Hindlimb muscle (tissue), 1 donor: ENCODE results near the gene EGR2. TPM values are rescaled to one million over a fixed set of nuclear protein-coding genes. Genes with fewer than 3 reads are reported as not detected.

ENCODE experiments used
- DNase-seq: peaks from one replicate; pipeline ENCODE4 v3.0.0-alpha.2; 2013
- polyA plus RNA-seq: library from polyadenylated mRNA; unstranded; fragments of 120-200 nt; gene quantifications from one replicate; pipeline ENCODE4 v1.2.1, GENCODE V29; 2013; ENCODE audit not compliant: insufficient read length

Gene EGR2
- polyA plus RNA-seq, 1 donor = 2.6 TPM

GRCh38 chr10:62817766-62818425 is 1.7 kb upstream of the EGR2 start:
- peak; percentile 87 for DNase-seq

DNA sequence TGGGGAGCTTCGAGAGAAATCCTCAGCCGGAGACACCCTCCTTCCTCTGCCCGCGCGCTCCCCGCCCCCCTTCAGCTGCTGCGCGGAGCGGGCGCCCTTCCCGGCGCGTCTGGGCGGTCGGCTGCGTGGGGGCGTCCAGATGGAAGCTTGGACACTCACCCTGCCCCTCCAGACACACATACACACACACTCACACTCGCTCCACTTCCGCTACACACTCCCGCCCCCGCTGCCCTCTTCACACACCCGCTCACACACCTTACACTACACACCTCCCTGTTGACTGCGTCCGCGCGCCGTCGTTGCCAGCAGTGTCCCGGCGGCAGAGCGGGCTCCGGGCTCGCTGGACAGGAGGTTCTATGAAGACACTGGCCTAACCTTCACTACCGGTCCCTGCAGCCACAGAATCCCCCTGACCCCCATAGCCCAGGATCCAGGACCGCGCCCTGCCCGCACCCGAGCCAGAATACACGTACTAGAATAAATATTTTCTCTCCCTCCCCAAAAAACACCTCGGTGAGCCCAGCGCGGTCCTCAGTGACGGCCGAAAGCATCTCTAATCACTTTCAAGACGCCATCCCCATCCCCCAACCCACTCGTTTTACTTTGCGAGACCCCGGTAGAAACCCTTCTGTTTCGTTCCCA is 1.1 kb upstream of the EGR2 start:
- DNase-seq = peak; percentile 47

DNA sequence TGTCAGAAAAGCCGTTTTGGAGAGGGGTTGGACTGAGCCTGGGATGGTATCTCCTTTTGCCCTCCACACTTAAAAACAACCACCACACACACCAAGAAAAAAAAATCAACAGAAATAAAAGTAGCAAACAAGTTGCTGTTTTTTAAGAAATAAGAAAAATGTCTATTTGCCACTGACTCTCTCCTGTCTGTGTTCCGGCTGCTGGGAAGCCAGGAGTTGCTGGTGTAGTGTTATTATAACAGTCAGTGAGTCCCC is 163 bp downstream of the EGR2 start:
- DNase-seq = no peak

DNA sequence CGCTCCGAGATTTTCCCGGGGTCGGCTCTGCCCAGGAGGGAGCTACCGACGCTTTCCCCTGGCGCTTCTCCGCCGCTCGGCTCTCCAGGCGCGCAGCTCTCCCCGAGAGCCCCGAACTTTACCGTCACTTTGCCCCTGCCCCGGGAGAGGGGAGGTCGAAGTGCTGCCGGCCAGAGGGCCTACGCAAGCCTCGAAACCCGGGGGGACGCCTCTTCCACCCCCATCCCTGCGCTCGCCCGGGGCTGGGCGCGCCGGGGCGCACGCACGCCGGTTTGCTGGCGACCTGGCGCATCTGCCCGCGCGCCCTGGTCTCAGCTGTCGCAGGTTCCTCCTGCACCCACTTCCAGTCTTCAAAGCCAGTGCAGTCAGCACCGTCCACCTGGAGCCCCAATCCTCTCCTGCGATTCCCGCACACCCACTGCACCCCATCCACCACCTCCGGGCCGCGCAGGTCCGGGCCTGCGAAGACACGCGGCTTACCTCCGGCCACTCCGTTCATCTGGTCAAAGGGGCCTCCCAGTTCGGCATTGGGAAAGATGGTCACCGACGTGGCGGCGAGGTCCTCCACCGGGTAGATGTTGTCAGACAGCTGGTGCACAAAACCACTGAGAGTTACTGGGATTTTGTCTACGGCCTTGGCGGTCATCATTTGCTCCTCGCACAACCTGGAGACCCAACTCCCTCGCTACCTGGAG is 638 bp downstream of the EGR2 start:
- DNase-seq = peak; percentile 28

- peak; percentile 13 for DNase-seq
These were observed 1.3 kb downstream of the EGR2 start for GRCh38 chr10:62814756-62815380.

DNA sequence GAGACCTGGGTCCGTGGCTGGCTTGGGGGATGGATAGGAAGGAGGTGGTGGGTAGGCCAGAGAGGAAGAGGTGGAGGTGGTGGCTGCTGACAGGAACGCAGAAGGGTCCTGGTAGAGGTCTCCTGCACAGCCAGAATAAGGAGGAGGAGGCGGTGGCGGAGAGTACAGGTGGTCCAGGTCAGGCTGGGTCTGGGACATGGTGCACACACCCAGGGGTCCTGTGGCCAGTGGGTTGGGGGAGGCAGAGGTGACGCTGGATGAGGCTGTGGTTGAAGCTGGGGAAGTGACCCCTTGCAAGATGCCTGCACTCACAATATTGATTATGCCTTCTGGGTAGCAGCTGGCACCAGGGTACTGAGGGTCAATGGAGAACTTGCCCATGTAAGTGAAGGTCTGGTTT is 2.2 kb downstream of the EGR2 start:
- DNase-seq = peak; percentile 13

- no peak for DNase-seq
These were observed 2.7 kb downstream of the EGR2 start for GRCh38 chr10:62813453-62813852.

DNA sequence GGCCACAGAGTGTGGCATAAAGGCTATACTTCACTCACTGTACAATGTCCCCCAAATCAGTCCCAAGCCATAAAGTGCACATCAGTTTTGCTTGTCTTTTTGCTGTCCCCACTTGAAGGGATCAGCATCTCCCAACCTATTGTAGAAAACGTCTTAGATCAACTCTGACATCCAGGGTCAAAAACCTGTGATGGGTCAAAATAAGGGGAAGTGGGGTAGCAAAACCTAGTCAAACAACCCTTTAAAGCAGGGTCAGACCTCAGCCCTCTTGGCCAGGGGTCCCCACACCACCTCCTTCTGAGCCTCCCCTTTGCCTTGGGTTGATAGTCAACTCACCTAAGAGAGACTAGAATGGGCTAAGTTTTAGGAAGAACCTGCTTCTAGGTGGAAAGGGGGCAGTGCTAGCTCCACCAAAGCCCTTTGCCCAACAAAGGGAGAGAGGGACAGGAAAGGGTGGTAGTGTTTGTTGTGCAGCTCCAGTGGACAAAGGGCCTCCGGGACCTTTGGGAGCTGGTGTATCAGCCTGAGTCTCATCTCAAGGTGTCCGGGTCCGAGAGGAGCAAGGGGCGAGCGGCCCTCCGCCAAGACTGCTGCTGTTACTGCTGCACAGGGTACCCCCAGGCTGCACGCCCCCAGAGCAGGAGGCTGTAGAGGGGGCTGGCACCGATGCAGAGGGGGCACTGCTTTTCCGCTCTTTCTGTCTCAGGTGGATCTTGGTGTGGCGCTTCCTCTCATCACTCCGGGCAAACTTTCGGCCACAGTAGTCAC is 3.3 kb downstream of the EGR2 start:
- no peak for DNase-seq

DNA sequence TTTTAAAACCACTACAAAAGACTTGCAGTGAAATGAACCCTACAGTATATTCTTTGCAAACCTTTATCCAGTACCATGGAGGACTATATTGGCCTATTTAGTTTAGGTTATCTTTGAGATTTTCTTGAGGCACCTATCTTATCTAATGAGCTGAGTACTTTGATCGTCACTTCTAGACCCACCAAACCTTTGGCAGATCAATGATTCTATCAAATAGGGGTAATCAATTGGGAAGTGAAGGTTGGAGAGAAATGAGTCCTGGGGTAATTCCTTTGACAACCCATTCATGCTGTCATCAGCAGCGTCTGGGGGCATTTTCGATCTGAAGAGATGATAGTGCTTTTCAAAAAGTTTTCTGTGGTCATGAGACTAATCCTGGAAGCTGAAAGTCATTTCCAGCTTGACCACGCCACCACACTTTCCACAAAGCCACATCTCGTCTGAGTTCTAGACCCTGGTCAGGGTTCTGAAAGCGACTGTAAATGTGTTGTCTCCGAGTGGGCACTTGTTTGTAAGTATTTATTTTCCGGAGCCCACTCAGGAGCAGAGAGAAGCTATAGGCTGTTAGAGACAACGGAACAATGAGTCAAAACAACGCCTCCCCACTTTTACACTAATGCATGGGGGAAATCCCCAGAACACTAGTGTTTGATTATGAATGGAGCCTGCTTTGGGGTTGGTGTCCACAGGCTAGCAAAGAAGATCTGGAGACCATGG is 4.8 kb downstream of the EGR2 start:
- no peak for DNase-seq

DNA sequence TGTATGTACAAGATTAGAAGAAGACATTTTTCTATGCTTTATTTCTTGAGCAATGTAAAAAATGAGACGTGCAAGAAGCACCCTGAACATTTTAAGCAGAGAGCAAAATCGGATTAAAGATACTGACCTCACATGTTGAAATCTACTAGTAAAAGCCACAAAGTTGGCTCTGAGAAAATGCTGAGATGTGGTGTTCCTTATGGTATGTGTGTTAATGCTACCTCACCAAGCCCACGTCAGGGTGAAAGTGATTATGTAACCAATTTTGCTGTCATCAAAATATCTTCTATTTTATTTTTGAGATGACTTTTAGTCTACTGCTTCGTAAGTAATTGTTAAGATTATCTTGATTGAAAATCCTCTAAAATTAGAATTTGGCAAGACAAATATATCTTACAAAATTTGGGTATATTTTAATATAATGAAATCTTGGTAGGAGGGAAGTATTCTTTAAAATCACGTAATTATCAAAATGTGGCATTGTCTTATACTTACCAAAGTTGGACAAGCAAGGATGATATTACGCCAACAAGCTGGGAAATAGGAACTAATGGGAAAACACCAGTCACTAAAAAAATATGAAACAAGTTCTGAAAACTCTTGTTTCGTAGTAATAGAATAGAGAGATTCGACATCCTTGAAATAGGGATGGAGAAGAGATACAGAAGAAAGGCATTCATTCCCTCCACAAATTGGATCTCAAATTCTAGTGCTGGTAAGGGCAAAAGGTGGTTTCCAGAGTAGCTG is 5.8 kb downstream of the EGR2 start:
- DNase-seq = no peak

DNA sequence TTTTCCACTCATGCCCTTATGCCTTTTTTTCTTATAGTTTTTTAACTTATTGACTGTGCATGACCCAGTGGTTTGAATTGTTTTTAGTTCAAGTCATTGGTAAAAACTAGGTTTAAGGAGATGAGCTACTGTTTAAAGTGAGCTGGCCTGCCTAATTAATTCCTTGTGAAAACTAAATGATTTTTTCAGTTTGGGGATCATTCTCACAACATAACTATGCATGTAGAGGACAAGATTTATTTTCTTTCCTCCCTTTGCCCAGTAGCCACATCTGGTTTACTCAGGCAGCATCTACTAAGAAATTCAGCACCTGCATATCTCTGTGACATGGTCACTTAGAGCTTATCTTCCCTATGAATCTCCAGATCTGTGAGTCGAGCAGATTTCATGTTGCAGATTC is 9.9 kb downstream of the EGR2 start:
- no peak for DNase-seq

DNA sequence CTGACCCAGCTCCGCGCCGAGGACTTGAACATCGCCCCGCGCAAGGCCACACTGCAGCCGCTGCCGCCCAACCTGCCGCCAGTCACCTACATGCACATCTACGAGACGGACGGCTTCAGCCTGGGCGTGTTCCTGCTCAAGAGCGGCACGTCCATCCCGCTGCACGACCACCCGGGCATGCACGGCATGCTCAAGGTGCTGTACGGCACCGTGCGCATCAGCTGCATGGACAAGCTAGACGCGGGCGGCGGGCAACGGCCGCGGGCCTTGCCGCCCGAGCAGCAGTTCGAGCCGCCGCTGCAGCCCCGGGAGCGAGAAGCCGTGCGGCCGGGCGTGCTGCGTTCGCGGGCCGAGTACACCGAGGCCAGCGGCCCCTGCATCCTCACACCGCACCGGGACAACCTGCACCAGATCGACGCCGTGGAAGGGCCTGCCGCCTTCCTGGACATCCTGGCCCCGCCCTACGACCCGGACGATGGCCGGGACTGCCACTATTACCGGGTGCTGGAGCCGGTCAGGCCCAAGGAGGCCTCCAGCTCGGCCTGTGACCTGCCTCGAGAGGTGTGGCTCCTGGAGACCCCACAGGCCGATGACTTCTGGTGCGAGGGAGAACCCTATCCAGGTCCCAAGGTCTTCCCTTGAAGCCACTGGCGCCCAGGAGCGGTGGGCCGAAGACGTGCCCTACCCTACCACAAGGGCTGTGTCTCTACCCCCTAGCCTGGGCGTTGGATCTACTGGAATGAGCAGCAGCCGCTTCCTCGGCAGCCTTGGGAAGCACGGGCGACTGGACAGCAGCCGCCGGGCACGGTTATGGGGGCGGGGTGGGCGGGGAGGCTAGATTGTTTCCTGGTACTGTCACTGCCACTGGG is 10.7 kb downstream of the EGR2 start:
- DNase-seq = no peak

DNA sequence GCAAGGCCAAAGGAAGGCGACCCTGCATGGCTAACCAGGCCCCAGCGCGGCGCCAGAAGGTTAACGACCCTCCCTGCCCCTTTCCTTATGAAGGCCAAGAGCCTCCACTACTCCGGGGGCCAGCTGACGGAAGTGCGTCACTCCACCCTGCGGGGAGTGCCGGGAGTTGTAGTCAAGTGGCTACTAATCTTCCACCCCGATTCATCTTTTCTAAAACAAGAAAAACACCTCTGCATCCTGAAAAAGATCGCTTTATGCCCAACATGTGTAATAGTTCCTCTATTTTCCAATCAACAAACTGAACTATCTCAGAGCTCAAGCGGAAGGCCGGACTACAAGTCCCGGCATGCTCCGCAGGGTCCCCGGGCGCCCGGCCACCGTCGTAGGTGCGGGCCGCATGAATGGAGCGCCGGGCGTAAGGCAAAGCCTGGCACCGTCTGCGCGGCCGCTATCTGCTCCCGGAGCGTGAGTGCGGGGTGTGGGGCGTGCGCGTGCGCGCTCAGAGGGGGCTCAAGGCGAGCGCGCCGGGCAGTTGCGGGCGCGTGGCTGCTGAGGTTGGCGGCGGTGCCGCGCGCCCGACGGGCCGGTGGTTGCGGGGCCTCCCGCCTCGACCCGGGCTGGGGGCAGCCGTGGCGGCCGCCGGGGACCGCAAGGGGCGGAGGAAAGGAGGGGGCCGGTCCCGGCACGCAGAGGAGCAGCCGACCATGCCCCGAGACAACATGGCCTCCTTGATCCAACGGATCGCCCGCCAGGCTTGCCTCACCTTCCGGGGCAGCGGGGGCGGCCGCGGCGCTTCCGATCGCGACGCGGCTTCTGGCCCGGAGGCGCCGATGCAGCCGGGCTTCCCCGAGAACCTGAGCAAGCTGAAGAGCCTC is 11.6 kb downstream of the EGR2 start, which contains the start of gene ADO:
ADO (plus strand) TSS at position 365 of the 875 bp plus-strand sequence; CDS start at position 705, 340 bp downstream.
- peak; percentile 90 for DNase-seq

DNA sequence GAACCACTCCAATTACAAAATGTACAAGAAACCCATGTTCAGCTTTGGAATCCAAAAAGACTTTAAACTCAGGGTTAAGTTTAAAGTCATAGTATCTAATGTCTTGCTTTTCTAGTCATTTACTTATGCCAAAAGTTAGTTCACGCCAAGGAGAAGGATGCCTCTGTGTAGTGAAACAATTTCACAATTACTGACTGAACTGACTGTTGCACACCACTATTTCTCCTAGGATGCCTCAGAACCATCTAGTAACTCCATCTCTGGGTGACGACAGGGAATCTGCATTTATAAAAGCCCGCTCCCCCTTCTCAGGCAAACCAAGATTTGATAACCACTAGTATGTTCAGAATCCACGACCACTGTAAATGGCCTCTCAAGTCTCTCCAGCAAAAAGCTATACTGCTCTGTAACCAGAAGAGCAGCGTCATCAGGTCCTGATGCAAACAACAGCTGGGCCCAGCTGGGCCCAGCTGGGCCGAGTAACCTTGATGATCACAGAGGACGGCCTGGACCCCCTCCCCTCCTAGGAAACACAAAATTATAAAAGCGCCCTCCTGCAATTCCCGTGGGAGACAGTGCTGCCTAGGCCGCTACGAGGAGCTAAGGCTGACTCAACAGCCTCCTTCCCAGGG is 12.3 kb downstream of the EGR2 start:
- DNase-seq = no peak

DNA sequence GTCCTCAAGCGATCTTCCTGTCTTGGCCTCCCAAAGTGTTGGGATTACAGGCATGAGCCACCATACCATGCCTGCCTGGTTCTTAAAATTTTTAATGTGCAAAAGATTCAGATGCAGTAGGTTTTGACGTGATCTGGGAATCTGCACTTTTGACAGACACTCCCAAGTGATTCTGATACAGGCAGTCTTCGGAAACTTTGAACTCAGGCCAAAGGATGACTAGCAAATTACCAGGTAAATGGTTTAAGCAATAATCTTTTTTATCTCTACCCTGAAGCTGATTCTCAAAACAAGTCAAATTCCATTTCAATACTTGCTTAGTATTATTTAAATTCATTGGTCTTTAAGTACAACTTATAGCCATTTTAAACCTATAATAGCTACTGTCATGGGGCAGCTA is 14.3 kb downstream of the EGR2 start:
- no peak for DNase-seq

GRCh38 chr10:62796896-62797295 is 19.3 kb downstream of the EGR2 start:
- DNase-seq = no peak

DNA sequence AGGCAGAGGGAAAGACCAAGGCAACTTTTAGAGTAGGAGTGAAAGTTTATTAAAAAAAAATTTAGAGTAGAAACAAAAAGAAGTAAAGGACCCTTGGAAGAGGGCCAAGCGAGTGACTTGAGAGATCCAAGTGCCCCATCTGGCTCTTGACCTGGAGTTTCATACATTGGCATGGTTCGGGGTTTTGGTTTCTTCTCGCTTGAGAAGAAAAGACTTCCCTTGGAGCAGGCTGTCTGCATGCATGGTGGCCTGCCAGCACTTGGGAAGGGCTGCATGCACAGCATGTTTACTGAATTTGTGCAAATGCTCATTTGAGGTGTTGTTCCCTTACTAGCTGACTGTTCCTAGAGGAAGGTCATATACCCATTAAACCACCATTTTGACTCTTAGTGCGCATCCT is 20.4 kb downstream of the EGR2 start:
- DNase-seq = no peak

DNA sequence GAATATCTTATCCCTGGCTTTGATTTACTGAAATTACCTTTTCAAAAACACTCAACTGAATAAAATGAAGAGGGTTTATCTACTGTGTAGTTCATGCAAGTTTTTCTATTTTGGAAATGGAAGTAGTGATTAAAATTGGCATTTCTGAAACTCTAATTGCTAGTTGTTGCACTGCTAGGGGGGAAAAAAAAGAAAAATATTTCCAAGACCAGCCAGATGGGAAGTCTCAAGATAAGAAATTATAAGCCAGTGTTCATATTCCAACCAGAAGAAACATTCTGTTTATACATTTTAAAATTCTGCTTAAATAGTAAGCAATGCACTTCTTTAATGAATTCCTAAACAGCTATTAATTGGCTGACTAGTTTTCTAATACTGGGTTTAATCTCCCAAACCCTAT is 21.1 kb downstream of the EGR2 start:
- DNase-seq = no peak

DNA sequence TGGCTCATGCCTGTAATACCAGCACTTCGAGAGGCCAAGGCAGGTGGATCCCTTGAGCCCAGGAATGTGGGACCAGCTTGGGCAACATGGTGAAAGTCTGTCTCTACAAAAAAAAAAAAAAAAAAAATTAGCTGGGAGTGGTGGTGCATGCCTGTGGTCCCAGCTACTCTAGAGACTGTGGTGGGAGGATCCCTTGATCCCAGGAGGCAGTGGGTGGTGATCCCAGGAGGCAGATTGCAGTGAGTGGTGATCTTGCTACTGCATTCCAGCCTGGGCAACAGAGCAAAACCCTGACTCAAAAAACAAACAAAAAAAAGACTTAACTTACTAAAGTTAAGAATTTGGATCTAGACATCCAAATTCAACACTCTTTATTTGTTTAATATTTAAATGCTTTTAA is 21.9 kb downstream of the EGR2 start:
- no peak for DNase-seq
